SKM-1 treated with dmso at 0.1 percent for 144 hours (cell line): ENCODE results near the gene STX19.
A peak's percentile ranks its signal among the peaks of the same experiment; 100 is the strongest.

Source experiments
- DNase-seq: peaks from one replicate; lab custom pipeline; 2025; ENCODE audit not compliant: unreplicated experiment; lab: John Stamatoyannopoulos, UW

STX19 gene

DNA sequence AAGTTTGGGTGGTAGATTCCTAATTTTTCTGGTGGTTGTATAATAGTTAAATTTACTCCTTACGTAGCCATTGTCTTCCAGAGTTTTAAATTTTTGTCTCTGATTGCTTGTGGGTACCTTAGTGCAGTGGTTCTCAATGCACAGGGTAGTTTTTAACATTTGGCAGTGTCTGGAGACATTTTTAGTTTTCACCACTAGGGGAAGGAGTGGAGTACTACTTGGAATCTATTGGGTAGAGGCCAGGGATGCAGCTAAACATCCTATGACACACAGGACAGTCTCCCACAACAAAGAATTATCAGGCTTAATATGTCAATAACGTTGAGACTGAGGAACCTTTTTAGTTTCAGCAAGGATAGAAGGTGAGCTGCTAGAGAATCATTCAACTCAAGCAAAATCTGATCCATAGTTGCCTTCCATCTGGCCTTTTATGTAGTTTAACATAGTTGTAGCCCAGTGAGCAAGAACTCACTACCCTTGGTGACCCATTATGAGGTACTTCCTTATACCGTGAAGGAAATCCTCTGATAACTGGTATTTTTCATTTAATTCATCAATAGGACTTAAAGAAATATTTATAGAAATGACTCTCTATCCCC, 8.6 kb upstream of the STX19 start:
- DNase-seq, result peak; percentile 26

DNA sequence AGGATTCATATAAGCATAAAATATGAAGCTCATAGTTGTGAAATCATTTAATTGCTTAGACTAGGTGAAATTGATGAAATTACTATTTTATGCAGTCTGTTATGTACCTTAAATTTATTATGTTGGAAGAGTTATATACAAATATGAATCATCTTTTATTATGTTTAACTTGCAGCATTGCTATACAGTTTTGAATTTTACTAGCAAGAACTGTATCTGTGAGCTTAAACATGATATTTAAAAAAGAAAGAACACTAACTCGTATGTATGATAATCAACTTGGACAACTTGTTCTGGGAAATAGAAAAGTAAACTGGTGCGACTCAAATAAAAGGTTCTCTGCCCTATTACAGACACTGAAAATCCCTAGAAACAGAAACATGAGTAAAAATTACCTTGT, 1.8 kb downstream of the STX19 start:
- no peak for DNase-seq

DNA sequence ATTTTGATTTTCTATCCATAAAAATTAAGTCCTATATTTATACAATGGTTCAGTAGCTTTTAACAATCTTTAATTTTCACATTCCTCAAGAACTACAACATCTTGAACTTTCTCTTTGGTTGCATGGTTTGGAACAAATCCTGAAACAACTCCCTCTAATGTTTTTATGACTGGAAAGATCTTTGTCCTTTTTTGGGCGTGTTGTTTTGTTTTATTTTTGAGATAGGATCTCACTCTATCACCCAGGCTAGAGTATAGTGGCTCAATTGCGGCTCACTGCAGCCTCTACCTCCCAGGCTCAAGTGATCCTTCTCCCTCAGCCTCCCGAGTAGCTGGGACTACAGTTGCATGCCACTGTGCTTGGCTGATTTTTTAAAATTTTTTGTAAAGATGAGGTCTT, 4.0 kb downstream of the STX19 start:
- no peak for DNase-seq

GRCh38 chr3:94020293-94020692, 8.1 kb downstream of the STX19 start:
- no peak for DNase-seq

DNA sequence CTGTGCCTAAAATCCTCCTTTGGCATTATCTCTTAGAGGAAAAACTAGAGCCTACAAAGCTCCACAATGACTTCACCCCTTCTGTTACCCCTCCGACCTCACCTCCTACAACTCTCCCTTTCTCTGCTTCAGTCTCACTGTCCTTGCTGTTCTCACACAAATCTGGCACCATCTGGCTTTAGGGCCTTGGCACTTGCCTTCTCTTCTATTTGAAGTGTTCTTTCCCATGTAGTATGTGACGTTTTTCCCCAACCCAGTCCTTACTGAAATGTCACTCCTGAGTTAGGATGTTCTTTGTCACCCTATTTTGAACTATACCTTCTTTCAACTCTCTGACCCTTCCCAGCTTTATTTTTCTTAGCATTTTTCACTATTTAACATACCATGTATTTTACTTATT, 8.7 kb downstream of the STX19 start:
- no peak for DNase-seq

DNA sequence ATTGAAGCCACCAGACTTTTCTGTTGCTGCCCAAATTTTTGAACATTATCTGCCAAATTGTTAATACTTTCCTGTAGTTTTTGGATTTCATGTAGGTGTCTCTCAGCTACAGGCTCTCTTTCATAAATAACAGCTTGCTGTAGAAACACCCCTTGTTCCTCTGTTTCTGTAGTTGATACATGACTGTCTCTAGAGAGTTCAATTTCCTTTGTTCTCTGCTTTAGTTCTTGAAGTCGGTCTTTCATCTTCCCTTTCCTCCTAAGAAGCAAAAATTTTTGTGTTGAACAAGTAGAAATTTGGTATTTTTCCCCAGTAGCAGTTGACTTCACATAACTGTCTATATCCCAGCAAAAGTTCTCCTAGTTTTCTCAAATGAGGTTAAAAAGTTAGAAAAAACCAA, 13.4 kb downstream of the STX19 start:
- no peak for DNase-seq

DNA sequence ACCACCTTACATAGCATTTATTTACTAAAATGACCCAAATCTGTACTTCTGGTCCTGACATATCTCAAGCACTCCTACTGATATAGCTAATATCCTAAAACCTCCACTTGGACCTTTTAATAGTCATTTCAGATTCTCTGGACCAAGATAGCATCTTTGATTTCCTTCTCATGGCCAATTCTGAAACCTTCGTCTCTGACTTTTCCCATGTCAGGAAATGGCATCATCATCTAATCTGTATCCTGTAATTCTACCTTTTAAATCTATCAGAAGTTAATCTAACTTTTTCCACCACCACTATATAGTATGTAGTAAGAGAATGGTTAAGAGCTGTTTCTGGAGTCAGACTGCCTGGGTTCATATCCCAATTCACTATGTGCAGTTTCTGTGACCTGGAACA, 16.2 kb downstream of the STX19 start:
- no peak for DNase-seq

DNA sequence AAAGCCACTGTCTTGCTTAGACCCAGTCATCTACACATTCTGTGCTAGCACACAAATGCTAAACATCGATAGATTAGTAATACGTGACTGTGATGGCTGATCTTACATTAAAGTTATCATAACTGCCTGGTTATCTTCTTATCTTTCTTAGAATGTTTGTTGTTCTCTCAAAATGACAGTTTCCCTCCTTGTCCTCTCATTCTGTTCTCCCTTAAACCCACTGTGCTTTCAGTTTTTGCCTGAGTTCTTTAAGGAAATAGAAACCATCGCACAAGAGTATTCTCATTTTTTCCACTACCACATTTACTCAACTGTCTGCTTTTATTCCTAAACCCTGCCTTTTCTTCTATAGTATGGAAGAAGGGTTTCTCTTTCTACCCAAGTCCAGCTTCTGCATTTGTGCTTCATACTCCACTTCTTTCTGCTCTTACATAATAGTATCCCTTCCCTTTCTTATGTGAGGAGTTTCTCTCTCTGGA, 17.1 kb downstream of the STX19 start:
- DNase-seq, result no peak

DNA sequence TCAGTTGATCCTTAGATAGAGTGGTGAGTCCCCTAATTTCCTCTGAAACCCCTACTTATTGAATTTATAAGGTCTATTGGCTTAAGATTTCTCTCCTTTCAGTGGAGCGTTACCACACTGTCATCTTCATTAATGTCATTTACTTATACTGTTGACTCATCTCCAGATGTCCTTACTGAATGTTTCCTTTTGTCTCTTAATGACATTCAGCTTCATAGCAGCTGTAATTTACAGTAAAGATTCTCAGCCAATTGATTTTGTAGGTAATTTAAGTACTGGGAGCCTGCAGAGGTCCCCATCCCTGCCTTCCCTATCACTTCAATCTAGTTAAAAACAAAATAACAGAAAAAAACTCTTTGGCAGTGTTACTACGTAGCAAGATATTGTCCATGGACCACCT, 18.8 kb downstream of the STX19 start:
- DNase-seq, result no peak

DNA sequence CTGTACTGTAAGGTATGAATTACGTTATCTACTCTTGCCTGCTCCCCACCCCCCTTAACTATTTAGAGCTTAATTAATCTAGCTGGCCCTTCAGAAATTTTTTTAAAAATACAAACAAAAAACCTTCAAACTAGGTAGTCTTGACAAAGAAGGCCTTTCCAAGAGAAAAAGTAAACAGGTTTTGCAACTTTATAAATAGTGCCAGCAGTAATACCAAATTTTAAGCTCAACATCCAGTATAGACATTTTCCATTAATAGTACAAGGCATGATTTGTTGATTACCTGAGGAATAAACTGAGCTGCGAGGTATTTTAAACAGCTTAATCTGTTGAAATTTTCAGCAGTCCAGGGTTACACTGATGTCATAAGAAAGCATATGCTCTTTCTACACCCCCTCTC, 20.1 kb downstream of the STX19 start:
- DNase-seq, result no peak

DNA sequence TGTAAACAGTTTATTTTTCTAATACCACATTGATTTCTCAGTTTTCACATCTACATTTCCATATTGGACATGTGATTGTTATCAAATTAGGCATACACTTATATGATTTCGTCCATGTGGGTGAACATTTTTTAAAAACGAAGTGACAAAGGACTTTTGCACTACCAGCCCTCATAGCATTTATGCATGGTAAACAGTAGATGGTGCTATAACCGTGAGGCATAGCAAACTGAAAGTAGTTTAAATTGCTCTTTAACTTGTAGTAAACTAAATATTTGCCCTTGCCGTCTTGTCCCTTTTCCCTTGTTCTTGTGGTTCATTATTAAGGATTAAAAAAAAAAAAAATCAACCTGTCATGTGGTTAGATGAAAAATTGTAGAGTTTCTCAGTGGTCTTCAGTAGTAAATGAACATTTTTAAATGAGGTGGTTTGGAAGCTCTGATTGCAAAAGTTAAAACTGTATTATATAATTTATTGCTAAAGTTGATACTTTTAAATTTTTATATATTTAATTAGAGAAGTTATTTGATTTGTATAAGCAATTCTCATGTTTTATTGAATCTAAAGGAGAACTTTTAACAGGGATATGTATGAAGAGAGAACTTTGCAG, 24.0 kb downstream of the STX19 start:
- DNase-seq, result peak; percentile 41

DNA sequence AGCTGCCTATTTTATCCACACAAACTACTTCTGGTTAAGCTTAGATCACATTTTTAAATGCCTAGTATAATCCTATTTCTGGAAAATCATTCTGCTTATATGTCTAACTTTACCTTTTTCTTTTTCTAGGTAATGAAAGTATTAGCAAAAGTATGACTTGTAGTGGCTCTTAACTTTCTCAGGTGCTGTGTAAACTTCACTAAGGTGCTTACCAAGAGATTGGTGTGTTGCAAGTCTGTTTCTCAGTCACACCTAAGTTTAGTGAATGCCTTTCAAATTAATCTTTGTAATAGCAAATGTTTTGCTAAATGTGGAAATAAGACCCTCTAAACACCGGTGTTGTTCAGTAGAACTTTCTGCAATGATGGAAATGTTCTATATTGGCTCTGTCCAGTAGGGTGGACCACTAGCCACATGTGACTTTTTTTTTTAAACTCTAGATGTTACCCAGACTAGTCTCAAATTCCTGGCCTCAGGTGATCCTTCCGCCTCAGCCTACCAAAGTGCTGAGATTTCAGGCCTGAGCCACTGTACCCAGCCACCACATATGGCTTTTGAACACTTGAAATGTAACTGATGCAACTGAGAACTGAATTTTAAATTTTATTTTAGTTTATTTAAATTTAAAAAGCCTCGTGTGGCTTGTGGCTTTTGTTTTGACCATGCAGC, 26.4 kb downstream of the STX19 start:
- DNase-seq, result no peak

DNA sequence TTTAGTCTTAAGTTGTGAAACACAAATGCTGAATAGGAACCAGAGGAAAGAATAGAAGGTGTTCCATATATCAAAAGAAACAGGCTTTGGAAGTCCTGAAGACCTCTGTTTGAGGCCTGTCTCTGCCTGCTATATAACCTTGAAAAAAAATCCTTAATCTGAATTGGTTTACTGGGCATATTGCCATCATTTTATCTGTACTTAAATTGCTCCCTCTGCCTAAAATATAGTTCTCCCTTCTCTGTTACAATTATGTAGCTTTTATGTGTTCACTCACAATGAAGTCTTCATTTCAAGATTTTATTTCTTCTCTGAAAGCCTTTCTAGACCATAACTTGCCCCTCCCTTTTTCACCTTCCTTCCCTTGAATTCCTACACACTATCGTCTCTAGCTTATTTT, 27.2 kb downstream of the STX19 start:
- no peak for DNase-seq

DNA sequence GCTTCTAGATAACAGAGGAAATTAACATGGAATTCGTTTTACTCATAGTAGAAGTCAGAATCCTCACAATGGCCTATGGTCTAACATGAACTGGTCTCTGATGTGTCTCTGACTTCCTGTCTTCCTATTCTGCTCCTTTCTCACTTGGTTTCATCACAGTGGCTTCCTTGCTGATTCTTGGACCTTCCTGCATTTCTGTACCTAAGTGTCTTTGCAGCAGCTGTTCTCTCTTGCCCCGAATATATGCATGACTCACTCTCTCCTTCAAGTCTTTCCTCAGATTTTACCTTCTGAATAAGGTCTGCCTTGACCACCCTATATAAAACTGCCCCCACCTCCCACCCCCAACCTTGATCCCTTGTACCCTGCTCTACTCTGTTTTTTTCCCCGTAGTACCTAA, 34.3 kb downstream of the STX19 start:
- DNase-seq, result no peak

GRCh38 chr3:93992207-93992606, 36.2 kb downstream of the STX19 start:
- no peak for DNase-seq

- DNase-seq, result no peak
Observed at GRCh38 chr3:93991631-93992030, 36.8 kb downstream of the STX19 start.

DNA sequence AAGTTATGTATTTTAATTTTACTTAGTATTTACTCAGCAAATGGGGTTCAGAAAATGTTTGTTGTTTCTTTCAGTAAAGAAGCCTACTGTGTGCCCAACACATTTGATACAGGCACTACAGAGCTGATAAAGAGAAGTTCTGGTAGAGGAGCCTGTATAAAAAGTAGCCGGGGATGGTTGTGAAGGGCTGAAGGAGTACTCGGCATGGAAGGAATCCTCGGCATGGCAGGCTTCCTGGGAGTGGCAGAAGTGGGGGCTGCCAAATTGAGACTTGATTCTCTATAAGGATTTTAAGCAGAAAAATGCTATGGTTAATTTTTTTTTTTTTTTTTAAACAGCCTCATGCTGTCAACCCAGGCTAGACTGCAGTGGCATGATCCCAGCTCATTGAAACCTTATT, 39.2 kb downstream of the STX19 start:
- no peak for DNase-seq

DNA sequence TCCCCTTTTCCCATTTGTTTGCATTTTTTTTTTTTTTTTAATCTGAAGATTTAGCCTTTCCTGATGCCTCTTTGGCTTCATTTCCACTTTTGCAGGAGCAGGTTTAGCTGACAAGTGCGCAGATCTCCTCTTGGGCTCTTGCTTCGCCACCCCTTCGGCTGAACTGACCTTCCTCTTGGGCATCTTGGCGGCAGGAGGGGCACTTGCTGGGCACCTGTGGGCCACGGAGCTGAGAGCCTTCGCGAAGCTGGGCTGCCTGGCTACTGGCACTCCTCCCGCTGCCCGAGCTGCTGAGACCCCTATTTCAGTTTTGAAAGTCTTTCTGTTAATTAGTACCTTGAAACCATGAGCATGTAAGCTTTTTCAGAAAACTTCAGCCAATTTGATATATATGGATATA, 39.6 kb downstream of the STX19 start:
- DNase-seq, result no peak

DNA sequence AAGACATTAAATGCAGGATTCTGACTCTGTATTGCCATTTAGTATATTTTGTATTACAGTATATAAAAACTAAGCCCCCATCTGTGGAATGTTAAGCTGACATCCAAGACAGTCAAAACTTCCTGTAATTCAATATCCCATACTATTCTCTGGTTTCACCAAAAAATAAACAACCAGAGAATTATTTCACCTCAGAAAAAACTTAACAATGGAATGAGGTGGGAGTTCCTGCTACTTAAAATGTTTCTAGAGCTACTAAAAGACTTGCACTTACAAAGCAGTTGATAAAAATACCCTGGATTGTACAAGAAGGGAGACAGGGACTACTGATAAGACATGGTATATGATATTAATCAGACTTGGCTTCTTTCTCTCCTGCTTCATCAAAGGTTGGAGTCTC, 40.1 kb downstream of the STX19 start:
- DNase-seq, result no peak

DNA sequence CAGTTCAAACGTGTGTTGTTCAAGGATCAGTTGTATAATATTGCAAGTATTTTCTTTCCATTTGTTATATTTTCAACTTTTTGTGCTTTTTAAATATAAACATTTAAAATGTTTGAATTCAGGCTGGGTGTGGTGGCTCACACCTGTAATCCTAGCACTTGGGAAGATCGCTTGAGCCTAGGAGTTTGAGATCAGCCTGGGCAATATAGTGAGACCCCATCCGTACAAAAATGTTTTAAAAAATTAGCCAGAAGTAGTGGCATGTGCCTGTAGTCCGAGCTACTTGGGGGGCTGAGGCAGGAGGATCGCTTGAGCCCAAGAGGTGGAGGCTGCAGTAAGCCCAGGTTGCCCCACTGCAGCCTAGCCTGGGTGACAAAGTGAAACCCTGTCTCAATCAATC, 43.8 kb downstream of the STX19 start:
- DNase-seq, result no peak

- no peak for DNase-seq
Observed at GRCh38 chr3:93983408-93983807, 45.0 kb downstream of the STX19 start.

DNA sequence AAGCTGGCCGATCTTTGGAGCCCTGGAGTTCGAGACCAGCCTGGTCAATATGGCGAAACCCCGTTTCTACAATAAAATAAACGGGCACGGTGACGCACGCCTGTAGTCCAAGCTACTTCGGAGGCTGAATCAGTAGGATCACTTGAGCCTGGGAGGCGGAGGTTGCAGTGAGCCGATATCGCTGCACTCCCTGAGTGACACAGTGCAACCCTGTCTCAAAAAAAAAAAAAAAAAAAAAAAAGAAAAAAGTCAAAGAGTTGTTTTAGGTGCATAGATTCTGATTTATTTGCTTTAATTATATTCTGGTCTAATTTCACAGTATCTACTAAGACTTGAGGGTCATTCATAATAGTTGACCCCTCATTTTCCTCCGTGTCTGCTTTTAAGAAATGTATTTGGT, 46.7 kb downstream of the STX19 start:
- DNase-seq, result no peak
